GM20431 (cell line): ENCODE data around the gene GLUL.
"Not testable (repeated sequence)": the region's sequence is repeated elsewhere in the genome, so short reads cannot be mapped to it uniquely, and the experiment has no call there.

Source experiments
- in situ Hi-C: fragments of 300-500 bp; cut with MseI, MboI; formaldehyde crosslinking; loops from one replicate; pipeline ENCODE4 v1.15.0; 2020; ENCODE audit warnings: low sequenced_read_pairs; ENCODE audit not compliant: unreplicated experiment

Gene GLUL

GRCh38 chr1:182395906-182396305 is 4.3 kb upstream of the GLUL start:
- in situ Hi-C loops = no loop called here

- in situ Hi-C loops = no loop called here
These were observed 2.6 kb upstream of the GLUL start for GRCh38 chr1:182394055-182394775.

GRCh38 chr1:182392050-182393028 is 749 bp upstream of the GLUL start:
- in situ Hi-C loops = no loop called here

GRCh38 chr1:182391028-182391361 is 595 bp downstream of the GLUL start:
- in situ Hi-C loops = no loop called here

- in situ Hi-C loops = no loop called here
These were observed 2.0 kb downstream of the GLUL start for GRCh38 chr1:182389619-182390047.

GRCh38 chr1:182388392-182389134 is 3.0 kb downstream of the GLUL start:
- in situ Hi-C loops = no loop called here

GRCh38 chr1:182387566-182387965 is 4.0 kb downstream of the GLUL start:
- in situ Hi-C loops = no loop called here

- in situ Hi-C loops = no loop called here
These were observed 4.6 kb downstream of the GLUL start for GRCh38 chr1:182386980-182387379.

GRCh38 chr1:182385885-182386853 is 5.4 kb downstream of the GLUL start:
- in situ Hi-C loops = no loop called here

GRCh38 chr1:182384387-182384960 is 7.1 kb downstream of the GLUL start:
- in situ Hi-C loops = no loop called here

GRCh38 chr1:182383934-182384333 is 7.7 kb downstream of the GLUL start:
- in situ Hi-C loops = no loop called here

GRCh38 chr1:182383037-182383661 is 8.4 kb downstream of the GLUL start:
- in situ Hi-C loops = no loop called here

- in situ Hi-C loops = no loop called here
These were observed 9.4 kb downstream of the GLUL start for GRCh38 chr1:182381962-182382819.

- in situ Hi-C loops = no loop called here
These were observed 11.4 kb downstream of the GLUL start for GRCh38 chr1:182380199-182380598.

- in situ Hi-C loops = not testable (repeated sequence)
These were observed 11.8 kb downstream of the GLUL start for GRCh38 chr1:182379781-182380180.

GRCh38 chr1:182376936-182377574 is 14.5 kb downstream of the GLUL start:
- in situ Hi-C loops = no loop called here

GRCh38 chr1:182374101-182374834 is 17.3 kb downstream of the GLUL start:
- in situ Hi-C loops = no loop called here
